Measurements from ENCODE around the gene OTOP2. TPM values are rescaled to one million over a fixed set of nuclear protein-coding genes. Genes with fewer than 3 reads are reported as not detected.

OTOP2 gene
- total RNA-seq, 1 experiment from 2014 or later, result not detected

GRCh38 chr17:74883241-74883745 lies 40.8 kb upstream of the OTOP2 start:
- Mint-ChIP-seq H3K27ac (no peak overlapping the region; the same call in 1 of the 2 replicates), H3K4me1 (peaks cover 8% of the 10 kb centered on the region), H3K4me3 (no peak overlapping the region), H3K36me3 (no peaks in the 10 kb centered on the region), H3K27me3 (ENCODE audit: low read depth) (peaks cover 11% of the 10 kb centered on the region), H3K9me3 (peaks cover 3% of the 10 kb centered on the region; the same call in 1 of the 2 replicates)
- TF ChIP-seq MLX (CRISPR knock-in tag; IDR thresholded peaks at IDR 0.05), result no peak
- no peak for TF ChIP-seq JUN (CRISPR knock-in tag; IDR thresholded peaks at IDR 0.05)
- TF ChIP-seq ZMAT4 (CRISPR knock-in tag; IDR thresholded peaks at IDR 0.05), result no peak
- TF ChIP-seq KAT7 (CRISPR knock-in tag; IDR thresholded peaks at IDR 0.05; ENCODE audit: borderline replicate concordance), result no peak
- TF ChIP-seq FOXP4 (CRISPR knock-in tag; IDR thresholded peaks at IDR 0.05), result no peak
- no peak for TF ChIP-seq PRRX2 (CRISPR knock-in tag; IDR thresholded peaks at IDR 0.05)
- TF ChIP-seq CTCF (IDR thresholded peaks at IDR 0.05), result no peak
- TF ChIP-seq ZBTB43 (CRISPR knock-in tag; IDR thresholded peaks at IDR 0.05), result no peak
- TF ChIP-seq IRF2 (CRISPR knock-in tag; IDR thresholded peaks at IDR 0.05; ENCODE audit: borderline replicate concordance, low read depth), result no peak
- TF ChIP-seq ZNF423 (CRISPR knock-in tag; IDR thresholded peaks at IDR 0.05), result no peak
- TF ChIP-seq, protein P1, sequence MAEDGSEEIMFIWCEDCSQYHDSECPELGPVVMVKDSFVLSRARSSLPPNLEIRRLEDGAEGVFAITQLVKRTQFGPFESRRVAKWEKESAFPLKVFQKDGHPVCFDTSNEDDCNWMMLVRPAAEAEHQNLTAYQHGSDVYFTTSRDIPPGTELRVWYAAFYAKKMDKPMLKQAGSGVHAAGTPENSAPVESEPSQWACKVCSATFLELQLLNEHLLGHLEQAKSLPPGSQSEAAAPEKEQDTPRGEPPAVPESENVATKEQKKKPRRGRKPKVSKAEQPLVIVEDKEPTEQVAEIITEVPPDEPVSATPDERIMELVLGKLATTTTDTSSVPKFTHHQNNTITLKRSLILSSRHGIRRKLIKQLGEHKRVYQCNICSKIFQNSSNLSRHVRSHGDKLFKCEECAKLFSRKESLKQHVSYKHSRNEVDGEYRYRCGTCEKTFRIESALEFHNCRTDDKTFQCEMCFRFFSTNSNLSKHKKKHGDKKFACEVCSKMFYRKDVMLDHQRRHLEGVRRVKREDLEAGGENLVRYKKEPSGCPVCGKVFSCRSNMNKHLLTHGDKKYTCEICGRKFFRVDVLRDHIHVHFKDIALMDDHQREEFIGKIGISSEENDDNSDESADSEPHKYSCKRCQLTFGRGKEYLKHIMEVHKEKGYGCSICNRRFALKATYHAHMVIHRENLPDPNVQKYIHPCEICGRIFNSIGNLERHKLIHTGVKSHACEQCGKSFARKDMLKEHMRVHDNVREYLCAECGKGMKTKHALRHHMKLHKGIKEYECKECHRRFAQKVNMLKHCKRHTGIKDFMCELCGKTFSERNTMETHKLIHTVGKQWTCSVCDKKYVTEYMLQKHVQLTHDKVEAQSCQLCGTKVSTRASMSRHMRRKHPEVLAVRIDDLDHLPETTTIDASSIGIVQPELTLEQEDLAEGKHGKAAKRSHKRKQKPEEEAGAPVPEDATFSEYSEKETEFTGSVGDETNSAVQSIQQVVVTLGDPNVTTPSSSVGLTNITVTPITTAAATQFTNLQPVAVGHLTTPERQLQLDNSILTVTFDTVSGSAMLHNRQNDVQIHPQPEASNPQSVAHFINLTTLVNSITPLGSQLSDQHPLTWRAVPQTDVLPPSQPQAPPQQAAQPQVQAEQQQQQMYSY (CRISPR knock-in tag; IDR thresholded peaks at IDR 0.05), result no peak
- no peak for TF ChIP-seq TCF7 (CRISPR knock-in tag; IDR thresholded peaks at IDR 0.05; ENCODE audit: low read depth)
- TF ChIP-seq MXD4 (CRISPR knock-in tag; IDR thresholded peaks at IDR 0.05; ENCODE audit: borderline replicate concordance), result no peak
- no peak for TF ChIP-seq ZNF317 (CRISPR knock-in tag; IDR thresholded peaks at IDR 0.05; ENCODE audit: borderline replicate concordance, low read depth)
- TF ChIP-seq RORB (CRISPR knock-in tag; IDR thresholded peaks at IDR 0.05), result no peak
- no peak for TF ChIP-seq ZNF121 (CRISPR knock-in tag; IDR thresholded peaks at IDR 0.05)
- TF ChIP-seq, protein P2, sequence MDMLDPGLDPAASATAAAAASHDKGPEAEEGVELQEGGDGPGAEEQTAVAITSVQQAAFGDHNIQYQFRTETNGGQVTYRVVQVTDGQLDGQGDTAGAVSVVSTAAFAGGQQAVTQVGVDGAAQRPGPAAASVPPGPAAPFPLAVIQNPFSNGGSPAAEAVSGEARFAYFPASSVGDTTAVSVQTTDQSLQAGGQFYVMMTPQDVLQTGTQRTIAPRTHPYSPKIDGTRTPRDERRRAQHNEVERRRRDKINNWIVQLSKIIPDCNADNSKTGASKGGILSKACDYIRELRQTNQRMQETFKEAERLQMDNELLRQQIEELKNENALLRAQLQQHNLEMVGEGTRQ (CRISPR knock-in tag; IDR thresholded peaks at IDR 0.05), result no peak
- no peak for DNase-seq (ENCODE audit: low spot score)
- ATAC-seq, result peak; percentile 38; the same call in 1 of the 2 replicates
- CTCF ChIA-PET, result interaction anchor here (1.8 kb wide), 1 partner anchor 77 kb away, joined by 5 read pairs; no protein-coding TSS in a partner anchor
- POLR2A ChIA-PET, result interaction anchor here (2.5 kb wide), 1 partner anchor 10 kb away, joined by 9 read pairs; the partner anchor contains the start of gene FDXR
